Measurements from ENCODE around the gene AKAP8. TPM values are rescaled to one million over a fixed set of nuclear protein-coding genes. Genes with fewer than 3 reads are reported as not detected.

The AKAP8 gene
- total and polyA plus RNA-seq, 4 donors, result 10.1 to 29.1 (median 21.3) TPM

DNA sequence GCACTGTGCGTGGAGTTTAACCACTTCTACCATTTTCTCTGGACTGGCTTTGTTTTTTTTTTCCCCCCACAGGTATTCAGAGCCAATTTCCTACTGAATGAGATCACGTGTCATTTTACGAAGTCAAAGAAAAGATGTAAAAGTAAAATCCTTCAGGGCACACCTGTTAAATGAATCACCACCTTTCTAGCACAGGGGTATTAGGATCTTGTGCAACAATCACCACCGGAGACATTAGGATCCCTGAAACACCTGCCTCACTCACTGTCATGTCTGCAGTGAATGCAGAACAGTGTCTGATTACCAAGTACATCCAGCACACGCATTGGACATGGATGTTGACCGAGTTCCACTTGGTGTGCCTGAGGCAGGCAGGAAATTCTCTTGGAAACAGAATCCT lies 64.5 kb downstream of the AKAP8 start:
- Histone ChIP-seq H3K36me3 (ENCODE audit: control insufficient read depth, insufficient read depth, low read length) (no peaks in the 10 kb centered on the region), H3K4me3 (ENCODE audit: low read depth, low read length) (no peak overlapping the region), H3K4me1 (ENCODE audit: control insufficient read depth, insufficient read depth, low read length) (peaks cover 21% of the 10 kb centered on the region), H3K27me3 (ENCODE audit: control insufficient read depth, insufficient read depth, low read length) (no peaks in the 10 kb centered on the region), H3K27ac (ENCODE audit: low read depth, low read length) (no peak overlapping the region), H3K9me3 (ENCODE audit: control insufficient read depth, insufficient read depth, low read length) (no peaks in the 10 kb centered on the region)
- no CpG with 5 or more reads among the region's 6 CpGs for WGBS (ENCODE audit: insufficient coverage)
- no peak for DNase-seq (ENCODE audit: low read depth in 4 of 6, low spot score in 6 of 6)

DNA sequence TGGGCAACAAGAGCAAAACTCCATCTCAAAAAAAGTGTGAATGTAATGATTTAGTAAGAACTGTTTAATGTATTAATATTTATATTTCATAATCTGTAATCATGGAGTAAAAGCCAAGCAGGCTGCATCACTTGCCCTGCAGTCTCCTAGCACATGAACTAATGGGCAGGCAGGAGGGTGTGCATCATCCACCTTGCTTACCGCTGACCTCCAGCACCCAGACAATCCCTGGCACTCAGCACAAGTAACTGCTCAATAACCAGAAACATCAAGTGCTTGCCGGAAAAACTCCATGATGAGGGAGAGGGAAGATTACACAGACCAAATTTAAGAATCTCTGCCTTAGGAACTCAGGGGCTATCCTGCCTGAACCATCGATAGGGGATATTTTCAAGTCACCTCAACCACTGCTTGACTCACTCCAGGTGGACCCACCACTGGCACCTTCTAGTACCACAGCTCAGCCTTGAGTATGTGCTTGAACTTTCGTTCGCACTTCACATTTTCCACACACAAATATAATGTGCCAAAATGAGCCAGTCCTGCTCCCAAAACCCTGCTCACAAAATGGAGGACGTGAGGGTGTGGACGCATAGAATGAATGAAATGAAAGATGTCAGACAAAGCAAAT lies 65.8 kb downstream of the AKAP8 start:
- Histone ChIP-seq H3K27ac (ENCODE audit: low read depth, low read length) (no peak overlapping the region), H3K27me3 (ENCODE audit: control insufficient read depth, insufficient read depth, low read length) (no peaks in the 10 kb centered on the region), H3K4me3 (ENCODE audit: low read depth, low read length) (no peak overlapping the region), H3K36me3 (ENCODE audit: control insufficient read depth, insufficient read depth, low read length) (no peaks in the 10 kb centered on the region), H3K9me3 (ENCODE audit: control insufficient read depth, insufficient read depth, low read length) (no peaks in the 10 kb centered on the region), H3K4me1 (ENCODE audit: control insufficient read depth, insufficient read depth, low read length) (peaks cover 17% of the 10 kb centered on the region)
- WGBS (ENCODE audit: insufficient coverage), result 90% methylated on average over 2 of the region's 7 CpGs
- no peak for DNase-seq (ENCODE audit: low read depth in 4 of 6, low spot score in 6 of 6)

DNA sequence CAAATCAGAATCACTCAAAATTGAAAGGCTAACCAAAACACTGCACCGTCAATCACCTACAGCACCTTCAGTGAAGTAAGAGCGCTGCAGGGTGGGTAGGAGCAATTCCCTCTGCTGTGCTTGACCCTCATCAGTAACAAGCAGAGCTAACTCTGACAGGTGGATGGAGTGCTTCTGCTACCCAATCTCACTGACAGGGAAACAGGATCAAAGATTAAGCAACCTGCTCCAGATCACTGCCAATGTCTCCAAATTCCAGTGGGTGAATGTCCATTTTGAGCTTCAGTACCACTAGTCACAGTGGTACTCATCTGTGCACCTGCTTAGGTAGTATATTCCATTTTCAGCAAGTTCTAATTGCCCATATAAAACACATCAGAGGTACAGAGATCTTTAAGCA lies 72.4 kb downstream of the AKAP8 start:
- WGBS (ENCODE audit: insufficient coverage), result no CpG with 5 or more reads among the region's 2 CpGs
- no peak overlapping the region for H3K4me3 ChIP-seq (ENCODE audit: low read depth, low read length)
- DNase-seq (ENCODE audit: low read depth in 4 of 6, low spot score in 6 of 6), result no peak

DNA sequence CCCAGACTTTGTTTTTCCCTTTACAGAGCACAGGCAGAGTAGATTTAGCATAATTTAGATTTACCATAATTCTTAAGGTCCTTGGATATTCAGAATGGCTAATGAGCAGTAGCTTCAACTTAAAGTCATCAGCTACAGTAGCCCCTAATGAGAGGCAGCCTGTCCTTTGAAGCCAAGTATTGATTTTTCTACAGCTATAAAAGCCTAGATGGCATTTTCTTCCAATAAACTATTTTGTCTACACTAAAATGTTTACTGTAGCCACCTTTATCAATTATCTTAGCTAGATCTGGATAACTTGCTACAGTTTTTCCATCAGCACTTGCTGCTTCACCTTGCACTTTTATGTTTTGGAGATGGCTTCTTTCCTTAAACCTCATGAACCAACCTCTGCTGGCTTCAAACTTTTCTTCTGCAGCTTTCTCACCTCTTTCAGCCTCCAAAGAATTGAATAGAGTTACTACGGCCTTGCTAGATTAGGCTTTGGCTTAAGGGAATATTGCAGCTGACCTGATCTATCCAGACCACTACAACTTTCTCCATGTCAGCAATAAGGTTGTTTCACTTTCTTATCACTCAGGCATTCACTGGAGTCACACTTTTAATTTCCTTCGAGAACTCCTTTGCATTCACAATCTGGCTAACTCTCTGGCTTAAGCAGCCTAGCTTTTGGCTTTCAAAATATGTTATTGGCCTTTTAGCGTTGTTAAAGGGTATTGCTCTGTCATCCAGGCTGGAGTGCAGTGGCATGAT lies 73.8 kb downstream of the AKAP8 start:
- H3K27ac ChIP-seq (ENCODE audit: low read depth, low read length), result no peak overlapping the region
- no peak overlapping the region for H3K4me3 ChIP-seq (ENCODE audit: low read depth, low read length)
- no peaks in the 10 kb centered on the region for H3K9me3 ChIP-seq (ENCODE audit: control insufficient read depth, insufficient read depth, low read length)
- no peaks in the 10 kb centered on the region for H3K27me3 ChIP-seq (ENCODE audit: control insufficient read depth, insufficient read depth, low read length)
- DNase-seq (ENCODE audit: low read depth in 4 of 6, low spot score in 6 of 6), result no peak
- WGBS (ENCODE audit: insufficient coverage), result 92% methylated on average over 2 of the region's 3 CpGs
- no peaks in the 10 kb centered on the region for H3K36me3 ChIP-seq (ENCODE audit: control insufficient read depth, insufficient read depth, low read length)
- H3K4me1 ChIP-seq (ENCODE audit: control insufficient read depth, insufficient read depth, low read length), result peaks cover 7% of the 10 kb centered on the region

More for the DNA sequence above, 72.4 kb downstream of the AKAP8 start:
- Histone ChIP-seq H3K27ac (ENCODE audit: low read depth, low read length) (no peak overlapping the region), H3K36me3 (ENCODE audit: control insufficient read depth, insufficient read depth, low read length) (no peaks in the 10 kb centered on the region), H3K9me3 (ENCODE audit: control insufficient read depth, insufficient read depth, low read length) (no peaks in the 10 kb centered on the region), H3K4me1 (ENCODE audit: control insufficient read depth, insufficient read depth, low read length) (peaks cover 7% of the 10 kb centered on the region), H3K27me3 (ENCODE audit: control insufficient read depth, insufficient read depth, low read length) (no peaks in the 10 kb centered on the region)

DNA sequence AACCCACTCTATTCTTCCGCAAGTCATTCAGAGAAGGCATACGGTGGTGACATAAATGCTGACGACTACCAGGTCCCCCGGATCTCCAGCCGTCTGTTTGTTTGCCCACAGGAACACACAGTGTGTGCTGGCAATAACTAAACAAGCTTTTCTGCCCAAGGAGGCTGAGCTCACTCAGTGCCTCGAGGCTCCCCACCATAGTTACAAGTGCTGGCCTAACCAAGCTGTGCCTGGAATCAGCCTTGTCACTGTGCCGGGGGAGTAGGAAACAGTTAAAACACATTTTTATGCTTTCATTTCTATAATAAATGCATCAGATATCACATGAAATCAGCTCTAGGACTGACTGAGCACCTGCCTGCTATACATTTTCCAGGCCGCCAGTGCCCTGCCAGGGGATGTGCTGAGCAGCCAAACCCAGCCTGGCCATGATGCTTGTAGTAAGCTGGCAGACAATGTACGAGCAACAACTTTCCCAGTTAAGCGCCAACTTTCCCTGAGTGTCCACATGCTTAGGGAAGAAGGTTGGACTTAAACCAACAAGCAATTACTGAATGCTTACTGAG lies 75.4 kb downstream of the AKAP8 start:
- peak in 2 of 6 donors; percentile 70 to 94 for DNase-seq (ENCODE audit: low read depth in 4 of 6, low spot score in 6 of 6)
- H3K27me3 ChIP-seq (ENCODE audit: control insufficient read depth, insufficient read depth, low read length), result no peaks in the 10 kb centered on the region
- H3K36me3 ChIP-seq (ENCODE audit: control insufficient read depth, insufficient read depth, low read length), result no peaks in the 10 kb centered on the region
- H3K4me3 ChIP-seq (ENCODE audit: low read depth, low read length), result no peak overlapping the region
- 30% methylated on average over 7 of the region's 10 CpGs for WGBS (ENCODE audit: insufficient coverage)
- peak overlapping the region; percentile 47 for H3K27ac ChIP-seq (ENCODE audit: low read depth, low read length)
- peaks cover 13% of the 10 kb centered on the region for H3K4me1 ChIP-seq (ENCODE audit: control insufficient read depth, insufficient read depth, low read length)
- H3K9me3 ChIP-seq (ENCODE audit: control insufficient read depth, insufficient read depth, low read length), result no peaks in the 10 kb centered on the region

Small RNA genes lying within 50 kb of the gene (small RNA-seq; reads per million reads assigned to genes)
- gene AC005776.1 (ENCODE audit: low replicate concordance), result not detected

Other genes starting within 250 kb of the AKAP8 start
- 10 to 100 TPM; 34.9 to 38.2 TPM for gene NOTCH3, start 178.8 kb downstream of the AKAP8 start, total RNA-seq
- 10 to 100 TPM; 74.7 to 76.3 TPM for gene NOTCH3, start 178.8 kb downstream of the AKAP8 start, polyA plus RNA-seq (ENCODE audit: insufficient read length in 2 of 2)
- under 1 TPM; 0.30 to 0.50 TPM for gene EPHX3, start 147.3 kb downstream of the AKAP8 start, total RNA-seq
- 1 to 10 TPM; 1.3 to 2.0 TPM for gene EPHX3, start 147.3 kb downstream of the AKAP8 start, polyA plus RNA-seq (ENCODE audit: insufficient read length in 2 of 2)
- gene BRD4, start 47.2 kb downstream of the AKAP8 start, total RNA-seq, result 10 to 100 TPM; 16.3 to 22.5 TPM
- gene BRD4, start 47.2 kb downstream of the AKAP8 start, polyA plus RNA-seq (ENCODE audit: insufficient read length in 2 of 2), result 10 to 100 TPM; 57.8 to 59.0 TPM
- gene AKAP8L, start 39.2 kb upstream of the AKAP8 start, total RNA-seq, result 100 to 1,000 TPM in 1 of 2 donors, 10 to 100 TPM in 1; 50.2 to 121 TPM
- gene AKAP8L, start 39.2 kb upstream of the AKAP8 start, polyA plus RNA-seq (ENCODE audit: insufficient read length in 2 of 2), result 100 to 1,000 TPM; 114 to 151 TPM
- gene WIZ, start 70.2 kb upstream of the AKAP8 start, total RNA-seq, result 10 to 100 TPM in 1 of 2 donors, 1 to 10 TPM in 1; 8.7 to 12.1 TPM
- 10 to 100 TPM; 69.8 to 72.6 TPM for gene WIZ, start 70.2 kb upstream of the AKAP8 start, polyA plus RNA-seq (ENCODE audit: insufficient read length in 2 of 2)
- gene RASAL3, start 84.8 kb upstream of the AKAP8 start, total RNA-seq, result 1 to 10 TPM; 1.9 TPM
- gene RASAL3, start 84.8 kb upstream of the AKAP8 start, polyA plus RNA-seq (ENCODE audit: insufficient read length in 2 of 2), result 1 to 10 TPM; 3.6 to 4.2 TPM
- not detected for gene PGLYRP2, start 99.7 kb upstream of the AKAP8 start, total RNA-seq
- gene PGLYRP2, start 99.7 kb upstream of the AKAP8 start, polyA plus RNA-seq (ENCODE audit: insufficient read length in 2 of 2), result not detected
- gene CYP4F22, start 128.7 kb upstream of the AKAP8 start, total RNA-seq, result not detected
- under 1 TPM in 1 of 2 donors, not detected in 1; 0.06 TPM for gene CYP4F22, start 128.7 kb upstream of the AKAP8 start, polyA plus RNA-seq (ENCODE audit: insufficient read length in 2 of 2)
- not detected for gene CYP4F8, start 235.4 kb upstream of the AKAP8 start, total RNA-seq
- under 1 TPM; 0.08 to 0.09 TPM for gene CYP4F8, start 235.4 kb upstream of the AKAP8 start, polyA plus RNA-seq (ENCODE audit: insufficient read length in 2 of 2)